ENCODE results near the gene PTH1R. TPM values are rescaled to one million over a fixed set of nuclear protein-coding genes. Genes with fewer than 3 reads are reported as not detected.

The PTH1R gene
- total and polyA plus RNA-seq, 12 donors, result 1.5 to 89.8 (median 4.2) TPM

GRCh38 chr3:46852334-46852720 is 25.2 kb upstream of the PTH1R start:
- intact Hi-C loops (cut with DNase I), result no loop called here
- peaks cover 0 to 36% (median 8%) of the 10 kb centered on the region in 9 donors for H3K4me1 ChIP-seq
- TF ChIP-seq CTCF (IDR thresholded peaks at IDR 0.05), result no peak
- H3K27ac ChIP-seq, result peak overlapping the region in 5 of 10 donors; percentile 5 to 35 (median 8)
- WGBS, 2 donors, result 66 to 81% methylated on average over 9 of the region's 9 CpGs
- H3K4me3 ChIP-seq, result no peak overlapping the region
- H3K9me3 ChIP-seq, result no peaks in the 10 kb centered on the region
- DNase-seq (no peak), ATAC-seq (no peak)
- peaks cover 0 to 9% (median 0%) of the 10 kb centered on the region in 9 donors for H3K36me3 ChIP-seq
- no peaks in the 10 kb centered on the region for H3K27me3 ChIP-seq

GRCh38 chr3:46852839-46853355 is 24.6 kb upstream of the PTH1R start:
- H3K27ac ChIP-seq, result peak overlapping the region in 4 of 10 donors; percentile 5 to 35 (median 17)
- ATAC-seq (peak in 3 of 8 donors; percentile 0 to 1 (median 0)), DNase-seq (no peak)
- H3K36me3 ChIP-seq, result peaks cover 0 to 14% (median 0%) of the 10 kb centered on the region in 9 donors
- no peaks in the 10 kb centered on the region for H3K27me3 ChIP-seq
- H3K4me1 ChIP-seq, result peaks cover 0 to 36% (median 3%) of the 10 kb centered on the region in 9 donors
- TF ChIP-seq CTCF (IDR thresholded peaks at IDR 0.05), result no peak
- H3K4me3 ChIP-seq, result no peak overlapping the region
- intact Hi-C loops (cut with DNase I), result no loop called here
- 80 to 83% methylated on average over 2 of the region's 2 CpGs for WGBS, 2 donors
- H3K9me3 ChIP-seq, result no peaks in the 10 kb centered on the region

GRCh38 chr3:46853441-46854415 is 23.8 kb upstream of the PTH1R start:
- Histone ChIP-seq H3K27ac (peak overlapping the region in 3 of 10 donors; percentile 12 to 36 (median 25)), H3K4me1 (peaks cover 0 to 36% (median 3%) of the 10 kb centered on the region in 9 donors), H3K27me3 (no peaks in the 10 kb centered on the region), H3K36me3 (peaks cover 0 to 22% (median 0%) of the 10 kb centered on the region in 9 donors), H3K4me3 (no peak overlapping the region), H3K9me3 (no peaks in the 10 kb centered on the region)
- peak in 1 of 2 donors; percentile 27 for DNase-seq
- intact Hi-C loops (cut with DNase I), result no loop called here
- TF ChIP-seq CTCF (IDR thresholded peaks at IDR 0.05), result no peak
- ATAC-seq, result peak in 6 of 8 donors; percentile 0 to 18 (median 2)
- WGBS, 2 donors, result 45 to 59% methylated on average over 15 of the region's 15 CpGs

GRCh38 chr3:46854555-46854991 is 22.9 kb upstream of the PTH1R start:
- ATAC-seq (peak in 6 of 8 donors; percentile 0 to 7 (median 1)), DNase-seq (peak in 1 of 2 donors; percentile 20)
- peaks cover 0 to 36% (median 0%) of the 10 kb centered on the region in 9 donors for H3K4me1 ChIP-seq
- no peaks in the 10 kb centered on the region for H3K9me3 ChIP-seq
- intact Hi-C loops (cut with DNase I), result no loop called here
- H3K27me3 ChIP-seq, result no peaks in the 10 kb centered on the region
- peak overlapping the region in 3 of 10 donors; percentile 12 to 36 (median 25) for H3K27ac ChIP-seq
- TF ChIP-seq CTCF (IDR thresholded peaks at IDR 0.05), result no peak
- peaks cover 0 to 30% (median 0%) of the 10 kb centered on the region in 9 donors for H3K36me3 ChIP-seq
- no peak overlapping the region for H3K4me3 ChIP-seq
- 54 to 64% methylated on average over 5 of the region's 5 CpGs for WGBS, 2 donors
